Erythroblast (primary cell): ENCODE results near the gene GP1BA.

Experiments
- GATA1 ChIP-seq: IDR thresholded peaks from 2 replicates; pipeline ENCODE4 v1.6.1; 2011; ENCODE audit warnings: low read depth, mild to moderate bottlenecking, control low read depth, low read length, moderate library complexity
- POLR2A ChIP-seq: IDR thresholded peaks from 2 replicates; pipeline ENCODE4 v1.6.1; 2011; ENCODE audit warnings: mild to moderate bottlenecking, low read length

- TF ChIP-seq POLR2A, result no peak
- no peak for TF ChIP-seq GATA1
Measured at GRCh38 chr17:4958102-4958501, 26.0 kb downstream of the GP1BA start.
